Stomach (tissue), 9 donors: ENCODE data around the gene LIPE. TPM values are rescaled to one million over a fixed set of nuclear protein-coding genes. Genes with fewer than 3 reads are reported as not detected.

ENCODE experiments used
- DNase-seq, 2 donors: peaks; one replicate each; pipeline versions ENCODE4 v3.0.0 to v3.0.0-alpha.2; 2013 to 2019
- H3K27ac ChIP-seq, 5 donors: fragments of 200-600 bp in 4 of 5; sonication (generic) in 4 of 5; one replicate each; pipeline ENCODE4 v1.5.1; 2013 to 2019; ENCODE audit warnings: mild to moderate bottlenecking in 1 of 5, moderate library complexity in 1 of 5
- H3K27me3 ChIP-seq, 3 donors: fragments of 200-600 bp; sonication (generic); one replicate each; pipeline ENCODE4 v1.5.1; 2017 to 2019; ENCODE audit warnings: mixed run types in 1 of 3
- H3K36me3 ChIP-seq, 4 donors: fragments of 200-600 bp; sonication (generic); 1 replicate in 3 of 4; 2 replicates in 1 of 4; pipeline ENCODE4 v1.5.1; 2016 to 2019
- H3K4me1 ChIP-seq, 4 donors: fragments of 200-600 bp; sonication (generic); one replicate each; pipeline ENCODE4 v1.5.1; 2016 to 2019
- H3K4me3 ChIP-seq, 4 donors: fragments of 200-600 bp; sonication (generic) in 3 of 4; one replicate each; pipeline ENCODE4 v1.5.1; 2016 to 2019; ENCODE audit warnings: mild to moderate bottlenecking in 1 of 4
- H3K9me3 ChIP-seq, 4 donors: fragments of 200-600 bp; sonication (generic); one replicate each; pipeline ENCODE4 v1.5.1; 2016 to 2019
- CTCF ChIP-seq, 7 experiments: fragments of 450-650 bp in 4 of 7; fragments of 200-600 bp in 3 of 7; sonication (generic) in 3 of 7; IDR thresholded peaks; one replicate each; pipeline ENCODE4 v1.5.1; 2016 to 2019; ENCODE audit warnings: antibody characterized with exemption in 7 of 7, control low read depth in 2 of 7, mild to moderate bottlenecking in 1 of 7
- EP300 ChIP-seq: sonication (generic); formaldehyde crosslinking; IDR thresholded peaks from one replicate; pipeline ENCODE4 v1.6.1; 2017; ENCODE audit warnings: antibody characterized with exemption
- POLR2A ChIP-seq, 4 donors: fragments of 450-650 bp; IDR thresholded peaks; one replicate each; pipeline ENCODE4 v1.6.1; 2016; ENCODE audit warnings: antibody characterized with exemption in 4 of 4, control low read depth in 2 of 4, mild to moderate bottlenecking in 1 of 4, moderate library complexity in 1 of 4
- POLR2AphosphoS5 ChIP-seq, 3 donors: sonication (generic); formaldehyde crosslinking; IDR thresholded peaks; one replicate each; pipeline ENCODE4 v1.6.1; 2016; ENCODE audit warnings: antibody characterized with exemption in 3 of 3
- WGBS, 5 donors: extraction: QIAGEN DNeasy Blood & Tissue Kit in 3 of 5; methylation state at CpG; one replicate each; pipeline versions ENCODE4 v1.1.5 to v1.1.7; 2013 to 2018; 5-methylcytosine and 5-hydroxymethylcytosine counted together
- intact Hi-C: fragments of 100-400 bp; cut with DNase I; formaldehyde crosslinking; loops from one replicate; pipeline ENCODE4 v1.15.1; 2023; ENCODE audit warnings: low total_unique reads
- polyA plus RNA-seq, 3 donors: library from polyadenylated mRNA; stranded (reverse); fragments of 200-250 nt; gene quantifications; one replicate each; pipeline ENCODE4 v1.2.3, GENCODE V29; 2013
- total RNA-seq, 5 donors: library from RNA; depleted of rRNA; stranded (reverse); fragments of >200 nt; gene quantifications; one replicate each; pipeline versions ENCODE4 v1.1.0 to v1.2.3, GENCODE V29; 2014 to 2016
- donor health status: healthy with polysubstance abuse.
- donor health status: Bipolar disorder and iron deficiency.
- donor health status: healthy.

LIPE gene
- total and polyA plus RNA-seq, 8 donors: 3.1 to 139 (median 10.6) TPM

GRCh38 chr19:42366673-42367072, 60.5 kb downstream of the LIPE start:
- H3K4me1 ChIP-seq: peaks cover 0 to 13% (median 0%) of the 10 kb centered on the region in 4 donors
- WGBS, 5 donors: 59 to 93% (median 80%) methylated on average over 1 of the region's 1 CpG
- peaks cover 0 to 60% (median 41%) of the 10 kb centered on the region in 4 donors for H3K36me3 ChIP-seq
- TF ChIP-seq POLR2AphosphoS5 (IDR thresholded peaks at IDR 0.05) (no peak), CTCF (IDR thresholded peaks at IDR 0.05) (no peak), POLR2A (IDR thresholded peaks at IDR 0.05) (no peak), EP300 (no peak)
- H3K27me3 ChIP-seq: no peaks in the 10 kb centered on the region
- no peak for DNase-seq
- peaks cover 0 to 13% (median 0%) of the 10 kb centered on the region in 4 donors for H3K9me3 ChIP-seq
- H3K4me3 ChIP-seq: no peak overlapping the region
- intact Hi-C loops: no loop called here
- H3K27ac ChIP-seq: no peak overlapping the region

GRCh38 chr19:42363614-42364346, 63.4 kb downstream of the LIPE start:
- TF ChIP-seq POLR2AphosphoS5 (IDR thresholded peaks at IDR 0.05) (no peak), CTCF (IDR thresholded peaks at IDR 0.05) (no peak), POLR2A (IDR thresholded peaks at IDR 0.05) (no peak), EP300 (no peak)
- 89 to 91% (median 90%) methylated on average over 17 of the region's 17 CpGs for WGBS, 5 donors

GRCh38 chr19:42362891-42363440, 64.2 kb downstream of the LIPE start:
- H3K27ac ChIP-seq: no peak overlapping the region
- intact Hi-C loops: no loop called here
- 86 to 97% (median 95%) methylated on average over 7 to 13 of the region's 13 CpGs for WGBS, 5 donors
- H3K9me3 ChIP-seq: peaks cover 0 to 13% (median 0%) of the 10 kb centered on the region in 4 donors
- no peak overlapping the region for H3K4me3 ChIP-seq
- peaks cover 6 to 72% (median 58%) of the 10 kb centered on the region in 4 donors for H3K36me3 ChIP-seq
- H3K4me1 ChIP-seq: peaks cover 0 to 8% (median 0%) of the 10 kb centered on the region in 4 donors
- no peak for DNase-seq
- no peaks in the 10 kb centered on the region for H3K27me3 ChIP-seq
- TF ChIP-seq POLR2AphosphoS5 (IDR thresholded peaks at IDR 0.05) (no peak), EP300 (no peak), POLR2A (IDR thresholded peaks at IDR 0.05) (no peak), CTCF (IDR thresholded peaks at IDR 0.05) (no peak)

More at GRCh38 chr19:42363614-42364346, 63.4 kb downstream of the LIPE start:
- no peak overlapping the region for H3K4me3 ChIP-seq
- intact Hi-C loops: no loop called here
- no peak overlapping the region for H3K27ac ChIP-seq
- H3K9me3 ChIP-seq: peaks cover 0 to 13% (median 0%) of the 10 kb centered on the region in 4 donors
- H3K4me1 ChIP-seq: peaks cover 0 to 8% (median 0%) of the 10 kb centered on the region in 4 donors
- peaks cover 0 to 70% (median 53%) of the 10 kb centered on the region in 4 donors for H3K36me3 ChIP-seq
- H3K27me3 ChIP-seq: no peaks in the 10 kb centered on the region
- no peak for DNase-seq

- 94 to 98% (median 95%) methylated on average over 7 to 14 of the region's 14 CpGs for WGBS, 5 donors
- peaks cover 0 to 8% (median 0%) of the 10 kb centered on the region in 4 donors for H3K4me1 ChIP-seq
- no peak overlapping the region for H3K27ac ChIP-seq
- no peaks in the 10 kb centered on the region for H3K27me3 ChIP-seq
- TF ChIP-seq EP300: no peak
- no peak for TF ChIP-seq CTCF (IDR thresholded peaks at IDR 0.05)
- TF ChIP-seq POLR2AphosphoS5 (IDR thresholded peaks at IDR 0.05): no peak
- no peak for TF ChIP-seq POLR2A (IDR thresholded peaks at IDR 0.05)
- no peak for DNase-seq
- intact Hi-C loops: no loop called here
- peaks cover 0 to 13% (median 0%) of the 10 kb centered on the region in 4 donors for H3K9me3 ChIP-seq
- H3K4me3 ChIP-seq: no peak overlapping the region
- peaks cover 6 to 78% (median 64%) of the 10 kb centered on the region in 4 donors for H3K36me3 ChIP-seq
Measured at GRCh38 chr19:42362342-42362741, 64.8 kb downstream of the LIPE start.
